GM12878 (cell line): ENCODE results near the gene FBXW12. TPM values are rescaled to one million over a fixed set of nuclear protein-coding genes. Genes with fewer than 3 reads are reported as not detected.

Experiments used
- ATAC-seq: fragments of 200-7000 bp; cut with Tn5 transposase; 3 replicates; pipeline ENCODE4 v1.9.1; 2020; ENCODE audit warnings: mild to moderate bottlenecking, moderate library complexity
- BruUV-seq: library from RNA; stranded (reverse); fragments of 400-500 nt; replicated peaks from 2 replicates; lab custom pipeline; 2021; lab: Mats Ljungman, UMichigan
- CTCF ChIA-PET: fragments of 300-600 bp; sonication (Branson Sonifier 250); formaldehyde crosslinking; extraction: SDS; loops from one replicate; lab custom pipeline; 2021; ENCODE audit warnings: inconsistent platforms; lab: Yijun Ruan, JAX
- POLR2A ChIA-PET: fragments of 350-600 bp; formaldehyde crosslinking; extraction: SDS; loops from one replicate; lab custom pipeline; 2021; ENCODE audit warnings: inconsistent platforms; lab: Charles Lee
- RAD21 ChIA-PET: fragments of 300-600 bp; sonication (Branson Sonifier 250); formaldehyde crosslinking; loops from one replicate; lab custom pipeline; 2023; ENCODE audit warnings: antibody characterized with exemption; ENCODE audit not compliant: unreplicated experiment; lab: Charles Lee
- SMC1A ChIA-PET: fragments of 300-600 bp; sonication (Branson Sonifier 250); formaldehyde crosslinking; loops from one replicate; lab custom pipeline; 2023; ENCODE audit not compliant: unreplicated experiment, uncharacterized antibody; lab: Charles Lee
- DNase-seq: peaks from one replicate; pipeline ENCODE4 v3.0.0-alpha.2; 2011; ENCODE audit warnings: low read depth, low spot score
- FAIRE-seq: peaks from 3 replicates; lab custom pipeline; 2011; peaks lifted over from hg19 to GRCh38; lab: Jason Lieb, UNC
- H2AFZ ChIP-seq: 2 replicates; pipeline ENCODE4 v1.6.0; 2011; ENCODE audit warnings: low read depth, low read length, control low read depth; ENCODE audit not compliant: control insufficient read depth
- H3K27ac ChIP-seq: 2 replicates; pipeline ENCODE4 v1.5.1; 2011; ENCODE audit warnings: control low read depth; ENCODE audit not compliant: control insufficient read depth, insufficient read depth
- H3K27me3 ChIP-seq, 2 experiments: replicated peaks in 1 of 2; 2 replicates each; pipeline versions ENCODE4 v1.6.0 to v1.6.1; 2011; ENCODE audit warnings: low read length in 1 of 2; ENCODE audit not compliant: control insufficient read depth in 2 of 2, insufficient read depth in 2 of 2
- H3K36me3 ChIP-seq, 2 experiments: 2 replicates each; pipeline ENCODE4 v1.5.1; 2011; ENCODE audit warnings: low read length in 1 of 2; ENCODE audit not compliant: control insufficient read depth in 2 of 2, insufficient read depth in 2 of 2
- H3K4me1 ChIP-seq: 2 replicates; pipeline ENCODE4 v1.6.1; 2011; ENCODE audit warnings: mild to moderate bottlenecking, low read length, moderate library complexity, mixed read lengths; ENCODE audit not compliant: control insufficient read depth, insufficient read depth
- H3K4me2 ChIP-seq: 2 replicates; pipeline ENCODE4 v1.6.0; 2011; ENCODE audit warnings: control low read depth; ENCODE audit not compliant: control insufficient read depth, insufficient read depth
- H3K4me3 ChIP-seq: fragments of 200-600 bp; sonication (generic); 2 replicates; pipeline ENCODE4 v1.5.1; 2016
- H3K79me2 ChIP-seq: 2 replicates; pipeline ENCODE4 v1.6.0; 2011; ENCODE audit warnings: low read length; ENCODE audit not compliant: control insufficient read depth, insufficient read depth
- H3K9ac ChIP-seq: 2 replicates; pipeline ENCODE4 v1.8.0; 2011; ENCODE audit warnings: low read length, control low read depth, mixed read lengths; ENCODE audit not compliant: control insufficient read depth, insufficient read depth
- H3K9me3 ChIP-seq: replicated peaks from 3 replicates; pipeline ENCODE4 v1.5.1; 2011; ENCODE audit warnings: mild to moderate bottlenecking, low read length; ENCODE audit not compliant: control insufficient read depth, insufficient read depth
- H4K20me1 ChIP-seq: 2 replicates; pipeline ENCODE4 v1.6.0; 2011; ENCODE audit not compliant: control insufficient read depth, insufficient read depth
- CHD4 ChIP-seq: fragments of 200-600 bp; sonication (generic); IDR thresholded peaks from 2 replicates; pipeline ENCODE4 v1.6.1; 2016; ENCODE audit warnings: mild to moderate bottlenecking
- DPF2 ChIP-seq: fragments of 450-650 bp; IDR thresholded peaks from 2 replicates; pipeline ENCODE4 v1.6.1; 2017; ENCODE audit warnings: mild to moderate bottlenecking
- EP300 ChIP-seq, 2 experiments: fragments of 150-350 bp in 1 of 2; IDR thresholded peaks; 2 replicates each; pipeline ENCODE4 v1.6.1; 2011 to 2012; ENCODE audit warnings: low read depth in 2 of 2, low read length in 2 of 2, borderline replicate concordance in 1 of 2, improper control_type of control experiment in 1 of 2, inconsistent platforms in 1 of 2; ENCODE audit not compliant: control insufficient read depth in 1 of 2
- KAT2A ChIP-seq: conservative IDR thresholded peaks from 2 replicates; pipeline ENCODE4 v1.6.1; 2011; ENCODE audit warnings: low read depth, low read length; ENCODE audit not compliant: control insufficient read depth
- MEF2B ChIP-seq: fragments of 450-650 bp; IDR thresholded peaks from 2 replicates; pipeline ENCODE4 v1.6.1; 2018; ENCODE audit warnings: mild to moderate bottlenecking, moderate library complexity; ENCODE audit not compliant: partially characterized antibody, poor library complexity, severe bottlenecking
- MXI1 ChIP-seq: fragments of 150-350 bp; IDR thresholded peaks from 2 replicates; pipeline ENCODE4 v1.6.1; 2011; ENCODE audit warnings: low read depth, mild to moderate bottlenecking, inconsistent platforms, low read length, improper control_type of control experiment
- NR2C1 ChIP-seq: fragments of 450-650 bp; IDR thresholded peaks from 2 replicates; pipeline ENCODE4 v1.6.1; 2017; ENCODE audit warnings: antibody characterized with exemption, mild to moderate bottlenecking, moderate library complexity
- NR2C2 ChIP-seq: IDR thresholded peaks from 2 replicates; pipeline ENCODE4 v1.6.1; 2011; ENCODE audit warnings: borderline replicate concordance, low read depth; ENCODE audit not compliant: control insufficient read depth, insufficient read length
- SMARCA5 ChIP-seq: fragments of 450-650 bp; IDR thresholded peaks from 2 replicates; pipeline ENCODE4 v1.6.1; 2017; ENCODE audit warnings: mild to moderate bottlenecking
- SRF ChIP-seq, 2 experiments: IDR thresholded peaks; 2 replicates each; pipeline ENCODE4 v1.6.1; 2011; ENCODE audit warnings: low read depth in 2 of 2, low read length in 2 of 2, mild to moderate bottlenecking in 1 of 2, moderate library complexity in 1 of 2
- WRNIP1 ChIP-seq: IDR thresholded peaks from 2 replicates; pipeline ENCODE4 v1.6.1; 2011; ENCODE audit warnings: low read depth, low read length, improper control_type of control experiment, borderline replicate concordance
- WGBS: methylation state at CpG from one replicate; pipeline ENCODE4 v1.1.6; 2016; ENCODE audit warnings: low lambda C conversion rate; ENCODE audit not compliant: insufficient replicate concordance, insufficient coverage; ENCODE audit errors: missing lambda C conversion rate; 5-methylcytosine and 5-hydroxymethylcytosine counted together
- in situ Hi-C: fragments of 300-500 bp; cut with MboI; formaldehyde crosslinking; loops from 9 replicates; pipeline ENCODE4 v1.14.3; 2018; ENCODE audit warnings: mixed read lengths
- intact Hi-C: fragments of 100-400 bp; cut with micrococcal nuclease; formaldehyde crosslinking; loops from one replicate; pipeline ENCODE4 v1.14.2; 2022; ENCODE audit not compliant: unreplicated experiment
- polyA plus RNA-seq, 11 experiments: library from polyadenylated mRNA; depleted of rRNA in 4 of 11; unstranded in 6 of 11; stranded (reverse) in 5 of 11; fragments of >200 nt; fragmentation: Nextera tagmentation in 4 of 11; fragmentation: Illumina TruSeq in 1 of 11; extraction: Ambion mirVana in 4 of 11; extraction: Trizol in 1 of 11; gene quantifications; 1 replicate in 1 of 11; 2 replicates in 10 of 11; pipeline versions ENCODE4 v1.2.1 to v1.2.3, GENCODE V29; 2011 to 2016; ENCODE audit warnings: inconsistent platforms in 2 of 11, missing spikeins in 2 of 11, low read depth in 1 of 11
- total RNA-seq, 4 experiments: library from RNA; depleted of rRNA in 3 of 4; stranded (reverse); fragments of >200 nt in 3 of 4; fragmentation: Illumina TruSeq in 1 of 4; extraction: Trizol in 1 of 4; gene quantifications; 2 replicates each; pipeline versions ENCODE4 v1.2.1 to v1.2.3, GENCODE V29; 2013 to 2021
- TF ChIP-seq, protein P1 (sequence below): IDR thresholded peaks from 2 replicates; pipeline ENCODE4 v1.6.1; 2011; ENCODE audit warnings: low read depth, mild to moderate bottlenecking, low read length, moderate library complexity, borderline replicate concordance; ENCODE audit errors: extremely low read depth
- TF ChIP-seq, protein P2 (sequence below): fragments of 450-650 bp; IDR thresholded peaks from 2 replicates; pipeline ENCODE4 v1.6.1; 2017; ENCODE audit warnings: antibody characterized with exemption, mild to moderate bottlenecking, moderate library complexity

Gene FBXW12
- total and polyA plus RNA-seq, 10 of the 15 experiments (the other 5 are each of a cell fraction or from before 2014, with no cell fraction given) = 0.04 to 0.18 (median 0.12) TPM; not detected in 4

DNA sequence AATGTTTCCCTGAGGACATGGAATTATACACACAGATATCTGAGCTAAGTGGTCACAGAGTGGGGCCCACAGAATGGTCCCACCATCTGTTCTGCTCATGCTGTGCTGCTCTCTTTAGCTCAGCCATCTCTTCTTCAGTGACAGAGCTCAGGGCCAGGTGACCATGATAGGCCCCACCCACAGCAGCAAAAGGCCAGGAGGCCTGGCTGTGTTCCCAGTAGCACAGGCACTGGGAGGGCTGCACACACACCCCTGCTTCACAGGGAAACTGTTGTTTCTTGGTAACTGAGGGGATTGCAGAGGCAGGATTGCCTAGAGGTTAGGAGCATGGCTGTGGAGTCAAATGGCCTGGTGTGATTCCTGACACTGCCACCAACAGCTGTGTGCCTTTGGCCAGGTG is 4.8 kb upstream of the FBXW12 start:
- ChIA-PET RAD21 (no interaction called here), CTCF (interaction anchor here (1.2 to 1.7 kb wide), 2 partner anchors 34 to 69 kb away, joined by 3 to 4 read pairs; no protein-coding TSS in a partner anchor), POLR2A (interaction anchor here (0.5 kb wide), 1 partner anchor 114 kb away, joined by 8 read pairs; no protein-coding TSS in a partner anchor), SMC1A (no interaction called here)
- no peaks in the 10 kb centered on the region; a peak in 1 of 4 replicates for H3K27me3 ChIP-seq
- intact Hi-C loops = no loop called here
- in situ Hi-C loops = no loop called here
- TF ChIP-seq KAT2A (no peak), NR2C2 (no peak), WRNIP1 (no peak)
- TF ChIP-seq, protein P1, sequence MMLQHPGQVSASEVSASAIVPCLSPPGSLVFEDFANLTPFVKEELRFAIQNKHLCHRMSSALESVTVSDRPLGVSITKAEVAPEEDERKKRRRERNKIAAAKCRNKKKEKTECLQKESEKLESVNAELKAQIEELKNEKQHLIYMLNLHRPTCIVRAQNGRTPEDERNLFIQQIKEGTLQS = no peak
- FAIRE-seq (no peak), DNase-seq (no peak), ATAC-seq (no peak)
- H3K4me3 ChIP-seq = no peak overlapping the region
- no peak overlapping the region for H3K4me2 ChIP-seq
- H3K79me2 ChIP-seq = no peaks in the 10 kb centered on the region
- no peak overlapping the region for H3K9ac ChIP-seq
- H3K36me3 ChIP-seq = no peaks in the 10 kb centered on the region
- no peak overlapping the region for H2AFZ ChIP-seq
- no peaks in the 10 kb centered on the region for H4K20me1 ChIP-seq
- no TSS peak for BruUV-seq
- H3K4me1 ChIP-seq = no peaks in the 10 kb centered on the region
- no peaks in the 10 kb centered on the region; the same call in 2 of the 3 replicates for H3K9me3 ChIP-seq
- no peak overlapping the region for H3K27ac ChIP-seq

DNA sequence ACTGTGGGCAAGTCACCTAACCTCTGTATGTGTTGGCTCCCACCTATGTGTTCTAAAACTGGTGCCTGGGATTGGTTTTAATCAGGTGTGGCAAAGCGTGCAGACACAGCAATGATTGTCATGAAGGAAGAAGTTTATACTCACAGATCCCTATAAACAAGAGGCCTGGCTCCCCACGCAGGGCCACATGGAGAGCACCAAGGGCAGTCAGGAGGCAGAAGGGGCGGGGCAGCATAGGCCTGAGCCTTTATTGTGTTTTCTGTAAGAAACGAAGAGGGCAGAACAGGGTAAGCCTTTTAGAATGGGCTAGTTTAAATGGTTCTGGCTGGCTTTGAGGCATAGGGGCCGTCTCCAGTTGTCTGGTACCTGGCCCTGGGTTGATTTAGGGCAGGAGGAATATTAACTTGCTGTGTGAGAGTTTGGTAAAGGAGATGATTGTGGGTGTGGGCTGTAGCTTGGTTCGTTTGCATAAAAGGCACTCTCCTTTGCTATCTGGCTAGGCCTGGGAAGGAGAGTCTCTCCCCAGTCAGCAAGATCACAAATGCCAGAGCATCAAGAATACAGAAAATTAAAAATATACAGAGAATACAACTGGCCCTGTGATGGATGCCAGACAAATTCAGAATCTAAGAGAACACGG is 2.2 kb upstream of the FBXW12 start:
- ChIA-PET POLR2A (no interaction called here), RAD21 (no interaction called here), SMC1A (no interaction called here), CTCF (no interaction called here)
- Histone ChIP-seq H2AFZ (no peak overlapping the region), H3K27ac (no peak overlapping the region), H3K9me3 (no peaks in the 10 kb centered on the region), H3K4me3 (no peak overlapping the region), H4K20me1 (no peaks in the 10 kb centered on the region), H3K9ac (no peak overlapping the region), H3K4me1 (no peaks in the 10 kb centered on the region), H3K36me3 (no peaks in the 10 kb centered on the region), H3K79me2 (no peaks in the 10 kb centered on the region), H3K4me2 (no peak overlapping the region), H3K27me3 (no peaks in the 10 kb centered on the region; a peak in 1 of 4 replicates)
- no peak for DNase-seq
- intact Hi-C loops = no loop called here
- WGBS = 19% methylated on average over 7 of the region's 7 CpGs
- ATAC-seq = no peak
- in situ Hi-C loops = no loop called here
- BruUV-seq = no TSS peak
- no peak for FAIRE-seq
- TF ChIP-seq, protein P2, sequence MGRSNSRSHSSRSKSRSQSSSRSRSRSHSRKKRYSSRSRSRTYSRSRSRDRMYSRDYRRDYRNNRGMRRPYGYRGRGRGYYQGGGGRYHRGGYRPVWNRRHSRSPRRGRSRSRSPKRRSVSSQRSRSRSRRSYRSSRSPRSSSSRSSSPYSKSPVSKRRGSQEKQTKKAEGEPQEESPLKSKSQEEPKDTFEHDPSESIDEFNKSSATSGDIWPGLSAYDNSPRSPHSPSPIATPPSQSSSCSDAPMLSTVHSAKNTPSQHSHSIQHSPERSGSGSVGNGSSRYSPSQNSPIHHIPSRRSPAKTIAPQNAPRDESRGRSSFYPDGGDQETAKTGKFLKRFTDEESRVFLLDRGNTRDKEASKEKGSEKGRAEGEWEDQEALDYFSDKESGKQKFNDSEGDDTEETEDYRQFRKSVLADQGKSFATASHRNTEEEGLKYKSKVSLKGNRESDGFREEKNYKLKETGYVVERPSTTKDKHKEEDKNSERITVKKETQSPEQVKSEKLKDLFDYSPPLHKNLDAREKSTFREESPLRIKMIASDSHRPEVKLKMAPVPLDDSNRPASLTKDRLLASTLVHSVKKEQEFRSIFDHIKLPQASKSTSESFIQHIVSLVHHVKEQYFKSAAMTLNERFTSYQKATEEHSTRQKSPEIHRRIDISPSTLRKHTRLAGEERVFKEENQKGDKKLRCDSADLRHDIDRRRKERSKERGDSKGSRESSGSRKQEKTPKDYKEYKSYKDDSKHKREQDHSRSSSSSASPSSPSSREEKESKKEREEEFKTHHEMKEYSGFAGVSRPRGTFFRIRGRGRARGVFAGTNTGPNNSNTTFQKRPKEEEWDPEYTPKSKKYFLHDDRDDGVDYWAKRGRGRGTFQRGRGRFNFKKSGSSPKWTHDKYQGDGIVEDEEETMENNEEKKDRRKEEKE = no peak
- no peak for TF ChIP-seq DPF2
- no peak for TF ChIP-seq MEF2B
- TF ChIP-seq CHD4 = no peak
- TF ChIP-seq SMARCA5 = no peak
- no peak for TF ChIP-seq MXI1
- TF ChIP-seq NR2C1 = no peak
- no peak for TF ChIP-seq EP300 (IDR thresholded peaks at IDR 0.05; ENCODE audit: borderline replicate concordance in 1 of 2, control insufficient read depth in 1 of 2, low read depth in 2 of 2, low read length in 2 of 2)
- TF ChIP-seq SRF (IDR thresholded peaks at IDR 0.05; ENCODE audit: low read depth in 2 of 2, low read length in 2 of 2) = no peak
